Measurements from ENCODE around the gene PIANP.

GRCh38 chr12:6742834-6743233 is 42.2 kb upstream of the PIANP start:
- no peak for TF ChIP-seq CTCF (conservative IDR thresholded peaks at IDR 0.05)
- TF ChIP-seq EZH2 (IDR thresholded peaks at IDR 0.05; ENCODE audit: low read depth) = no peak
